ENCODE data around the gene OR2H1. TPM values are rescaled to one million over a fixed set of nuclear protein-coding genes. Genes with fewer than 3 reads are reported as not detected.

OR2H1 gene
- not detected in 2 replicates for total RNA-seq
- not detected for total RNA-seq (2013)
- polyA plus RNA-seq = not detected in 2 replicates
- not detected in 2 replicates for polyA minus RNA-seq

DNA sequence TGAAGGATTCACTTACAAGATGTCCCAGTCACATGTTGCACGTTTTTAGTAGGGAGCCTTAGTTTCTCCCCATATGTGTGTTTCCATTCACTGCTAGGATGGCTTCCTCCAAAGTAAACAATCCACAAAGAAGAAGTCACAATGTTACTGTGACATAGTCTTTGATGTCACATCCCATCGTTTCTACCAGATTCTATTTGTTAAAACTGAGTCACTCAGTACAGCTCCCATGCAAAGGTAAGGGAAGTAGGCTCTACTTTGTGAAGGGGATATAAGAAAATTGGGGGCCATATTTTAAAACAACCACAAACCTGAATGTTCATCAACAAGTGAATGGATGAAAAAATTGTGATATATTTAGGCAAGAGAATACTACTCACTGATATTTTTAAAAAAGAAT is at the start of gene OR2H1, which contains the start of gene OR11A1:
Gene OR2H1, plus strand, starts transcription at position 185 of the 400 bp plus-strand sequence. CDS start 4,615 bp downstream, outside the sequence.
Gene OR11A1, minus strand, starts transcription at position 101 of the 400 bp plus-strand sequence. CDS start 29,430 bp downstream, outside the sequence.
- Histone ChIP-seq H3K27ac (ENCODE audit: low read length in 2 of 2) (no peak within 1 kb of the TSS), H3K9me3 (ENCODE audit: control extremely low read depth in 1 of 3, control insufficient read depth in 2 of 3, insufficient read depth in 1 of 3, low read length in 2 of 3) (no peaks in the 10 kb centered on the region), H3K4me1 (ENCODE audit: control insufficient read depth in 2 of 2, insufficient read depth in 2 of 2, low read length in 2 of 2) (no peaks in the 10 kb centered on the region), H3K27me3 (replicated peaks in 1 of 4; ENCODE audit: control extremely low read depth in 1 of 4, control insufficient read depth in 3 of 4, insufficient read depth in 4 of 4, low read length in 3 of 4) (no peaks in the 10 kb centered on the region), H2AFZ (ENCODE audit: insufficient read depth, low read depth, low read length, poor library complexity, severe bottlenecking) (no peak within 1 kb of the TSS), H4K20me1 (ENCODE audit: control insufficient read depth, insufficient read depth, low read length, poor library complexity, severe bottlenecking) (no peaks in the 10 kb centered on the region), H3K4me3 (ENCODE audit: control extremely low read depth in 1 of 5, extremely low read depth in 1 of 5, insufficient read depth in 1 of 5, low read depth in 2 of 5, low read length in 4 of 5) (no peak within 1 kb of the TSS), H3K9ac (ENCODE audit: low read length) (no peak within 1 kb of the TSS), H3K36me3 (replicated peaks in 1 of 2; ENCODE audit: control extremely low read depth in 1 of 2, control insufficient read depth in 1 of 2, extremely low read depth in 1 of 2, insufficient read depth in 2 of 2, low read length in 1 of 2) (no peaks in the 10 kb centered on the region), H3K79me2 (ENCODE audit: control insufficient read depth, insufficient read depth, low read length) (no peaks in the 10 kb centered on the region), H3K4me2 (replicated peaks; ENCODE audit: low read depth, low read length, poor library complexity, severe bottlenecking) (no peak within 1 kb of the TSS)
- DNase-seq = no peak
- no peak for TF ChIP-seq EZH2 (IDR thresholded peaks at IDR 0.05; ENCODE audit: borderline replicate concordance, insufficient read depth, low read depth, low read length, poor library complexity, severe bottlenecking)
- TF ChIP-seq, protein P1, sequence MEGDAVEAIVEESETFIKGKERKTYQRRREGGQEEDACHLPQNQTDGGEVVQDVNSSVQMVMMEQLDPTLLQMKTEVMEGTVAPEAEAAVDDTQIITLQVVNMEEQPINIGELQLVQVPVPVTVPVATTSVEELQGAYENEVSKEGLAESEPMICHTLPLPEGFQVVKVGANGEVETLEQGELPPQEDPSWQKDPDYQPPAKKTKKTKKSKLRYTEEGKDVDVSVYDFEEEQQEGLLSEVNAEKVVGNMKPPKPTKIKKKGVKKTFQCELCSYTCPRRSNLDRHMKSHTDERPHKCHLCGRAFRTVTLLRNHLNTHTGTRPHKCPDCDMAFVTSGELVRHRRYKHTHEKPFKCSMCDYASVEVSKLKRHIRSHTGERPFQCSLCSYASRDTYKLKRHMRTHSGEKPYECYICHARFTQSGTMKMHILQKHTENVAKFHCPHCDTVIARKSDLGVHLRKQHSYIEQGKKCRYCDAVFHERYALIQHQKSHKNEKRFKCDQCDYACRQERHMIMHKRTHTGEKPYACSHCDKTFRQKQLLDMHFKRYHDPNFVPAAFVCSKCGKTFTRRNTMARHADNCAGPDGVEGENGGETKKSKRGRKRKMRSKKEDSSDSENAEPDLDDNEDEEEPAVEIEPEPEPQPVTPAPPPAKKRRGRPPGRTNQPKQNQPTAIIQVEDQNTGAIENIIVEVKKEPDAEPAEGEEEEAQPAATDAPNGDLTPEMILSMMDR (IDR thresholded peaks at IDR 0.05) = no peak
- H3K9me3 Mint-ChIP-seq (ENCODE audit: insufficient read depth) = no peaks in the 10 kb centered on the region
- peaks cover 24% of the 10 kb centered on the region for H3K27me3 Mint-ChIP-seq
- no peak for ATAC-seq (ENCODE audit: low read depth)
- intact Hi-C loops (cut with micrococcal nuclease) = no loop called here
- H3K27ac Mint-ChIP-seq = no peak within 1 kb of the TSS
- H3K4me3 Mint-ChIP-seq = no peak within 1 kb of the TSS
- H3K4me1 Mint-ChIP-seq = no peaks in the 10 kb centered on the region
- WGBS (ENCODE audit: insufficient coverage) = no CpG with 5 or more reads among the region's 2 CpGs
- ChIA-PET POLR2A (no interaction called here), CTCF (no interaction called here)

DNA sequence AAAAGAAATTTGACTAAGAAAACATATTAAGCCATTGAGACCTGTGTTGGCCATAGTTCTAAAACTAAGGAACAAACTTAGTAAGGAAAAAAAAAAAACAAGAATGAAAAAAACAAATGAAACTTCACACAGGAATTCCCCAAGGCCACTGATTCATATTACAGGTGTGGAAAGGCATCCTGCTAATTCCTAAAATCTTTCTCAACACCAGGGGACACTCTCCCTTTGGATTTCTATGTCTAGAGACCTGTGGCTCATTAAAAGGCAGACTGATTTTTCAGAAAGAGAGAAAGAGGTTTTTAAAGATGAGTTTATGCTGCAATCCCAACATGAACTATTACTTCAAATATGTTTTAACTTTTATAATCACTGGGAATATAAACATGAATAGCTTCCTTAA is 42.4 kb upstream of the OR2H1 start, which contains the start of gene OR12D1:
Gene OR12D1, plus strand, starts transcription at position 341 of the 400 bp plus-strand sequence.
- H3K4me1 Mint-ChIP-seq = no peaks in the 10 kb centered on the region
- peaks cover 0 to 6% (median 0%) of the 10 kb centered on the region in 3 donors for H3K9me3 ChIP-seq (ENCODE audit: control extremely low read depth in 1 of 3, control insufficient read depth in 2 of 3, insufficient read depth in 1 of 3, low read length in 2 of 3)
- DNase-seq = no peak
- no peak for ATAC-seq (ENCODE audit: low read depth)
- no peak for TF ChIP-seq EZH2 (IDR thresholded peaks at IDR 0.05; ENCODE audit: borderline replicate concordance, insufficient read depth, low read depth, low read length, poor library complexity, severe bottlenecking)
- TF ChIP-seq, protein P1 (IDR thresholded peaks at IDR 0.05) = no peak
- H3K4me2 ChIP-seq (replicated peaks; ENCODE audit: low read depth, low read length, poor library complexity, severe bottlenecking) = no peak within 1 kb of the TSS
- intact Hi-C loops (cut with micrococcal nuclease) = no loop called here
- H3K27ac Mint-ChIP-seq = no peak within 1 kb of the TSS
- peaks cover 31% of the 10 kb centered on the region for H3K27me3 Mint-ChIP-seq
- peaks cover 7% of the 10 kb centered on the region for H3K9me3 Mint-ChIP-seq (ENCODE audit: insufficient read depth)
- H3K27me3 ChIP-seq (replicated peaks in 1 of 4; ENCODE audit: control extremely low read depth in 1 of 4, control insufficient read depth in 3 of 4, insufficient read depth in 4 of 4, low read length in 3 of 4) = peaks cover 0 to 3% (median 0%) of the 10 kb centered on the region in 4 experiments
- no peaks in the 10 kb centered on the region for H3K4me1 ChIP-seq (ENCODE audit: control insufficient read depth in 2 of 2, insufficient read depth in 2 of 2, low read length in 2 of 2)
- no peak within 1 kb of the TSS for H3K4me3 Mint-ChIP-seq
- H3K79me2 ChIP-seq (ENCODE audit: control insufficient read depth, insufficient read depth, low read length) = no peaks in the 10 kb centered on the region
- H3K36me3 ChIP-seq (replicated peaks in 1 of 2; ENCODE audit: control extremely low read depth in 1 of 2, control insufficient read depth in 1 of 2, extremely low read depth in 1 of 2, insufficient read depth in 2 of 2, low read length in 1 of 2) = no peaks in the 10 kb centered on the region
- no peaks in the 10 kb centered on the region for H4K20me1 ChIP-seq (ENCODE audit: control insufficient read depth, insufficient read depth, low read length, poor library complexity, severe bottlenecking)
- ChIA-PET CTCF (no interaction called here), POLR2A (no interaction called here)
- no peak within 1 kb of the TSS for H2AFZ ChIP-seq (ENCODE audit: insufficient read depth, low read depth, low read length, poor library complexity, severe bottlenecking)
- no peak within 1 kb of the TSS for H3K9ac ChIP-seq (ENCODE audit: low read length)
- no peak within 1 kb of the TSS for H3K4me3 ChIP-seq (ENCODE audit: control extremely low read depth in 1 of 5, extremely low read depth in 1 of 5, insufficient read depth in 1 of 5, low read depth in 2 of 5, low read length in 4 of 5)
- H3K27ac ChIP-seq (ENCODE audit: low read length in 2 of 2) = no peak within 1 kb of the TSS

Measured in B cell (primary cell).